Panc1 (cell line): ENCODE measurements around the gene GRK3. TPM values are rescaled to one million over a fixed set of nuclear protein-coding genes. Genes with fewer than 3 reads are reported as not detected.

Experiments used
- ATAC-seq: fragments of 200-7000 bp; cut with Tn5 transposase; 2 replicates; pipeline ENCODE4 v1.9.1; 2020; ENCODE audit warnings: mild to moderate bottlenecking, moderate library complexity
- BruUV-seq: library from RNA; stranded (reverse); fragments of 400-500 nt; replicated peaks from 2 replicates; lab custom pipeline; 2021; lab: Mats Ljungman, UMichigan
- CTCF ChIA-PET: fragments of 300-600 bp; sonication (Branson Sonifier 250); formaldehyde crosslinking; loops from one replicate; lab custom pipeline; 2022; ENCODE audit warnings: antibody characterized with exemption; lab: Charles Lee
- POLR2A ChIA-PET: fragments of 300-600 bp; sonication (Branson Sonifier 250); formaldehyde crosslinking; loops from one replicate; lab custom pipeline; 2022; ENCODE audit warnings: antibody characterized with exemption; lab: Charles Lee
- DNase-seq: peaks from one replicate; pipeline ENCODE4 v3.0.0-alpha.2; 2010; ENCODE audit warnings: low read depth, low spot score
- H3K27ac ChIP-seq: 2 replicates; pipeline ENCODE4 v1.5.1; 2011; ENCODE audit warnings: mild to moderate bottlenecking, low read length, inconsistent platforms
- H3K27me3 ChIP-seq: fragments of 200-500 bp; sonication (Bioruptor generic); 2 replicates; pipeline ENCODE4 v1.6.0; 2014; ENCODE audit warnings: low read length, inconsistent platforms; ENCODE audit not compliant: control insufficient read depth, insufficient read depth
- H3K36me3 ChIP-seq: fragments of 200-500 bp; sonication (Bioruptor generic); 2 replicates; pipeline ENCODE4 v1.5.1; 2014; ENCODE audit warnings: inconsistent platforms, mild to moderate bottlenecking, low read length, moderate library complexity; ENCODE audit not compliant: control insufficient read depth, insufficient read depth
- H3K4me1 ChIP-seq: 2 replicates; pipeline ENCODE4 v1.5.1; 2011; ENCODE audit warnings: inconsistent platforms, mild to moderate bottlenecking, low read length, moderate library complexity; ENCODE audit not compliant: control insufficient read depth, insufficient read depth
- H3K4me3 ChIP-seq, 2 experiments: 2 replicates each; pipeline ENCODE4 v1.5.1; 2011 to 2012; ENCODE audit warnings: low read depth in 2 of 2, low read length in 2 of 2, mild to moderate bottlenecking in 2 of 2, inconsistent platforms in 1 of 2, moderate library complexity in 1 of 2
- H3K9me3 ChIP-seq: fragments of 200-500 bp; sonication (Bioruptor generic); 2 replicates; pipeline ENCODE4 v1.5.1; 2014; ENCODE audit warnings: low read depth, mild to moderate bottlenecking, inconsistent platforms, low read length, moderate library complexity; ENCODE audit not compliant: control insufficient read depth, insufficient read depth
- CTCF ChIP-seq: fragments of 450-650 bp; IDR thresholded peaks from 2 replicates; pipeline ENCODE4 v1.5.1; 2017; ENCODE audit warnings: mild to moderate bottlenecking
- POLR2AphosphoS5 ChIP-seq: IDR thresholded peaks from 2 replicates; pipeline ENCODE4 v1.6.1; 2012; ENCODE audit warnings: mild to moderate bottlenecking, low read depth, low read length, moderate library complexity
- REST ChIP-seq, 2 experiments: IDR thresholded peaks; 2 replicates each; pipeline ENCODE4 v1.6.1; 2011 to 2012; ENCODE audit warnings: low read depth in 2 of 2, control low read depth in 1 of 2, low read length in 1 of 2, mild to moderate bottlenecking in 1 of 2, moderate library complexity in 1 of 2; ENCODE audit not compliant: insufficient read depth in 1 of 2
- SIN3A ChIP-seq: IDR thresholded peaks from 2 replicates; pipeline ENCODE4 v1.6.1; 2012; ENCODE audit warnings: low read depth, mild to moderate bottlenecking, low read length, moderate library complexity, borderline replicate concordance; ENCODE audit not compliant: insufficient read depth
- TCF7L2 ChIP-seq: IDR thresholded peaks from 2 replicates; pipeline ENCODE4 v1.6.1; 2011; ENCODE audit warnings: mild to moderate bottlenecking, low read depth, low read length, inconsistent platforms
- in situ Hi-C: cut with HindIII; loops from 2 replicates; pipeline ENCODE4 v1.10.0; 2016; ENCODE audit warnings: low sequenced_read_pairs, low pct_unique_long_range_greater_than_20kb
- intact Hi-C: fragments of 100-400 bp; cut with micrococcal nuclease; formaldehyde crosslinking; loops from one replicate; pipeline ENCODE4 v1.10.0; 2022; ENCODE audit not compliant: unreplicated experiment
- total RNA-seq: library from RNA; stranded (reverse); gene quantifications from one replicate; pipeline ENCODE4 v1.2.1, GENCODE V29; 2021; ENCODE audit not compliant: unreplicated experiment

GRK3 gene
- total RNA-seq, 1 experiment from 2014 or later = 12.0 TPM

GRCh38 chr22:25765801-25766200 lies 201.3 kb downstream of the GRK3 start:
- POLR2A ChIA-PET = no interaction called here
- TF ChIP-seq REST (IDR thresholded peaks at IDR 0.05; ENCODE audit: insufficient read depth in 1 of 2, low read depth in 2 of 2, low read length in 1 of 2) (no peak), TCF7L2 (no peak), CTCF (no peak), POLR2AphosphoS5 (no peak), SIN3A (no peak)
- in situ Hi-C loops (no loop called here), intact Hi-C loops (no loop called here)
- Histone ChIP-seq H3K4me3 (no peak overlapping the region), H3K36me3 (no peaks in the 10 kb centered on the region), H3K4me1 (no peaks in the 10 kb centered on the region), H3K27me3 (no peaks in the 10 kb centered on the region), H3K27ac (no peak overlapping the region), H3K9me3 (no peaks in the 10 kb centered on the region)
- BruUV-seq = no TSS peak
- ATAC-seq (no peak), DNase-seq (no peak)
- CTCF ChIA-PET = no interaction called here

DNA sequence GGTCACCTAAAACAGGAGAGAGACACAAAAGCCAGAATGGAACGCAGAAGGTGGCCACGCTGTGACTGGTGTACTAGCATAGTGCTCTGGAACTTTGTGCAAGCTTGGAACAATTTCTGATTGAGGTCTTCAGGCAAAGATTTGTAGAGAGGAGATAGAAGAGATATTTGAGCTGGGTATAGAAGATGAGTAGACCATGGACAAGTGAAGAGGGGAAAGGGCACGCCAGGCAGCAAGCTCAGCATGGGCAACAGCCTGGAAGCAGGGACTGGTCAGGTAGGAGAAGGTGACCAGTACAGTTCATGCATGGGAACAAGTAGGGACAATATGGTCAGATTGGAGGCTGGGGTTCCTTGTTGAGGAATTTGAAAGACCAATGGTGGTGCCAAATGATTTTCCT lies 201.9 kb downstream of the GRK3 start:
- Histone ChIP-seq H3K4me3 (no peak overlapping the region), H3K27me3 (no peaks in the 10 kb centered on the region), H3K36me3 (no peaks in the 10 kb centered on the region), H3K27ac (no peak overlapping the region), H3K4me1 (no peaks in the 10 kb centered on the region), H3K9me3 (no peaks in the 10 kb centered on the region)
- TF ChIP-seq SIN3A (no peak), POLR2AphosphoS5 (no peak), TCF7L2 (no peak), REST (IDR thresholded peaks at IDR 0.05; ENCODE audit: insufficient read depth in 1 of 2, low read depth in 2 of 2, low read length in 1 of 2) (no peak), CTCF (no peak)
- ATAC-seq (no peak), DNase-seq (no peak)
- ChIA-PET CTCF (no interaction called here), POLR2A (no interaction called here)
- no TSS peak for BruUV-seq
- in situ Hi-C loops = no loop called here
- intact Hi-C loops = no loop called here
